Astrocyte (in vitro differentiated cells and primary cell): ENCODE data around the gene TOR1A. TPM values are rescaled to one million over a fixed set of nuclear protein-coding genes. Genes with fewer than 3 reads are reported as not detected.
A peak's percentile ranks its signal among the peaks of the same experiment; 100 is the strongest.

Source experiments
- DNase-seq: peaks from one replicate; pipeline ENCODE4 v3.0.0-alpha.2; 2010; ENCODE audit warnings: low read depth
- FAIRE-seq: peaks from 2 replicates; lab custom pipeline; 2011; peaks lifted over from hg19 to GRCh38; lab: Jason Lieb, UNC
- H2AFZ ChIP-seq: 2 replicates; pipeline ENCODE4 v1.6.0; 2012; ENCODE audit warnings: low read depth, low read length, inconsistent platforms
- H3K27ac ChIP-seq: 2 replicates; pipeline ENCODE4 v1.5.1; 2011; ENCODE audit warnings: low read depth, low read length, inconsistent platforms
- H3K27me3 ChIP-seq: 2 replicates; pipeline ENCODE4 v1.6.0; 2011; ENCODE audit warnings: low read length, inconsistent platforms; ENCODE audit not compliant: insufficient read depth
- H3K36me3 ChIP-seq: 2 replicates; pipeline ENCODE4 v1.5.1; 2011; ENCODE audit warnings: low read length, inconsistent platforms; ENCODE audit not compliant: insufficient read depth
- H3K4me1 ChIP-seq: 2 replicates; pipeline ENCODE4 v1.5.1; 2011; ENCODE audit warnings: low read length, inconsistent platforms; ENCODE audit not compliant: insufficient read depth
- H3K4me2 ChIP-seq: 2 replicates; pipeline ENCODE4 v1.6.0; 2012; ENCODE audit warnings: low read length, inconsistent platforms
- H3K4me3 ChIP-seq: 2 replicates; pipeline ENCODE4 v1.5.1; 2011; ENCODE audit warnings: low read depth, mild to moderate bottlenecking, low read length, inconsistent platforms; ENCODE audit not compliant: insufficient read depth
- H3K79me2 ChIP-seq: 2 replicates; pipeline ENCODE4 v1.6.0; 2012; ENCODE audit warnings: mild to moderate bottlenecking, low read length, inconsistent platforms; ENCODE audit not compliant: insufficient read depth
- H3K9ac ChIP-seq: 2 replicates; pipeline ENCODE4 v1.6.0; 2012; ENCODE audit warnings: mild to moderate bottlenecking, low read length, inconsistent platforms
- H3K9me3 ChIP-seq: 2 replicates; pipeline ENCODE4 v1.5.1; 2012; ENCODE audit warnings: low read depth, mild to moderate bottlenecking, low read length, inconsistent platforms; ENCODE audit not compliant: insufficient read depth
- H4K20me1 ChIP-seq: 2 replicates; pipeline ENCODE4 v1.6.0; 2012; ENCODE audit warnings: low read length, inconsistent platforms; ENCODE audit not compliant: insufficient read depth
- H3K27ac Mint-ChIP-seq: one replicate; pipeline ENCODE4 v1.8.0; 2021; ENCODE audit warnings: mild to moderate bottlenecking, mixed read lengths; ENCODE audit not compliant: unreplicated experiment
- H3K27me3 Mint-ChIP-seq: one replicate; pipeline ENCODE4 v1.8.0; 2021; ENCODE audit warnings: low read depth, mixed read lengths; ENCODE audit not compliant: unreplicated experiment
- H3K36me3 Mint-ChIP-seq: one replicate; pipeline ENCODE4 v1.8.0; 2021; ENCODE audit warnings: low read depth, mixed read lengths; ENCODE audit not compliant: unreplicated experiment
- H3K4me1 Mint-ChIP-seq: one replicate; pipeline ENCODE4 v1.8.0; 2021; ENCODE audit warnings: low read depth, mixed read lengths; ENCODE audit not compliant: unreplicated experiment
- H3K4me3 Mint-ChIP-seq: one replicate; pipeline ENCODE4 v1.8.0; 2021; ENCODE audit warnings: mild to moderate bottlenecking, moderate library complexity, mixed read lengths; ENCODE audit not compliant: unreplicated experiment
- H3K9me3 Mint-ChIP-seq: one replicate; pipeline ENCODE4 v1.8.0; 2021; ENCODE audit warnings: mild to moderate bottlenecking, mixed read lengths; ENCODE audit not compliant: unreplicated experiment
- EZH2 ChIP-seq: IDR thresholded peaks from 2 replicates; pipeline ENCODE4 v1.6.1; 2012; ENCODE audit warnings: mild to moderate bottlenecking, low read length, inconsistent platforms; ENCODE audit not compliant: insufficient read depth
- total RNA-seq: library from RNA; stranded (reverse); gene quantifications from 2 replicates; pipeline ENCODE4 v1.2.1, GENCODE V29; 2021
- TF ChIP-seq, protein P1 (sequence below): IDR thresholded peaks from 2 replicates; pipeline ENCODE4 v1.5.1; 2011; ENCODE audit warnings: low read depth, mild to moderate bottlenecking, inconsistent platforms, low read length, moderate library complexity; ENCODE audit not compliant: insufficient read depth

TOR1A gene
- total RNA-seq, 1 donor from 2014 or later, result 65.3 TPM

DNA sequence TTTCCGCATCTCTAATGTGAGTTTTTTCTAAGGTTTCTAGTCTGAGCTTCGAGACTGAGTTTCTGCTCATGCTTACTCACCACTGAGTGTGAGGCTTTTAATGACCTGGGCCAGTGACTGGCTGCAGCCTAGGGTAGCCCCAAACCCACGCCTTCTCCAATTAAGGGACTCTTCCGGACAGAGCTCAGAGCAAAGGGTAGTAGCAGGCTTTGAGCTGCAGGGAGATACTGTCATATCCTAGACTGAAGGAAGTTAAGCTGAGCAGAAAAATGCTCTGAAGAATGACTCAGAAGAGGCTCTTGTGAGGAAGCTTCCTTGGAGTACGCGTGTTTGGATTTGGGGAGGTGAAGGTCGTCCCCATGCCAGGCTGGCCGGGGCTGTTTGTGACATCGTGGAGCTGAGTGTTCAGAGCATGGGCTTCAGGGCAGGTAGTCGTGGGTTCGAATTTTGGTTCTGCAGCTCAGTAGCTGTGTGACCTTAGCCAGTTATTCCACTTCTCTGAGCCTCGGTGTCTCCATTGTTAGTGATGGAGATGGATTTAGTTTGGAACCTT is 14.8 kb upstream of the TOR1A start:
- FAIRE-seq (peak; percentile 39), DNase-seq (peak; percentile 89)
- no peak overlapping the region for H2AFZ ChIP-seq
- Mint-ChIP-seq H3K4me3 (peak overlapping the region; percentile 71), H3K36me3 (peaks cover 2% of the 10 kb centered on the region), H3K4me1 (peaks cover 26% of the 10 kb centered on the region), H3K27ac (peak overlapping the region; percentile 96), H3K9me3 (no peaks in the 10 kb centered on the region), H3K27me3 (no peaks in the 10 kb centered on the region)
- peak overlapping the region; percentile 55 for H3K4me2 ChIP-seq
- peak overlapping the region; percentile 19 for H3K27ac ChIP-seq
- peaks cover 26% of the 10 kb centered on the region for H4K20me1 ChIP-seq
- H3K36me3 ChIP-seq, result no peaks in the 10 kb centered on the region
- peaks cover 54% of the 10 kb centered on the region for H3K79me2 ChIP-seq
- no peak for TF ChIP-seq EZH2
- TF ChIP-seq, protein P1, sequence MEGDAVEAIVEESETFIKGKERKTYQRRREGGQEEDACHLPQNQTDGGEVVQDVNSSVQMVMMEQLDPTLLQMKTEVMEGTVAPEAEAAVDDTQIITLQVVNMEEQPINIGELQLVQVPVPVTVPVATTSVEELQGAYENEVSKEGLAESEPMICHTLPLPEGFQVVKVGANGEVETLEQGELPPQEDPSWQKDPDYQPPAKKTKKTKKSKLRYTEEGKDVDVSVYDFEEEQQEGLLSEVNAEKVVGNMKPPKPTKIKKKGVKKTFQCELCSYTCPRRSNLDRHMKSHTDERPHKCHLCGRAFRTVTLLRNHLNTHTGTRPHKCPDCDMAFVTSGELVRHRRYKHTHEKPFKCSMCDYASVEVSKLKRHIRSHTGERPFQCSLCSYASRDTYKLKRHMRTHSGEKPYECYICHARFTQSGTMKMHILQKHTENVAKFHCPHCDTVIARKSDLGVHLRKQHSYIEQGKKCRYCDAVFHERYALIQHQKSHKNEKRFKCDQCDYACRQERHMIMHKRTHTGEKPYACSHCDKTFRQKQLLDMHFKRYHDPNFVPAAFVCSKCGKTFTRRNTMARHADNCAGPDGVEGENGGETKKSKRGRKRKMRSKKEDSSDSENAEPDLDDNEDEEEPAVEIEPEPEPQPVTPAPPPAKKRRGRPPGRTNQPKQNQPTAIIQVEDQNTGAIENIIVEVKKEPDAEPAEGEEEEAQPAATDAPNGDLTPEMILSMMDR, result no peak
- no peak overlapping the region for H3K9ac ChIP-seq
- H3K9me3 ChIP-seq, result no peaks in the 10 kb centered on the region
- H3K27me3 ChIP-seq, result no peaks in the 10 kb centered on the region
- H3K4me1 ChIP-seq, result peaks cover 20% of the 10 kb centered on the region
- no peak overlapping the region for H3K4me3 ChIP-seq

DNA sequence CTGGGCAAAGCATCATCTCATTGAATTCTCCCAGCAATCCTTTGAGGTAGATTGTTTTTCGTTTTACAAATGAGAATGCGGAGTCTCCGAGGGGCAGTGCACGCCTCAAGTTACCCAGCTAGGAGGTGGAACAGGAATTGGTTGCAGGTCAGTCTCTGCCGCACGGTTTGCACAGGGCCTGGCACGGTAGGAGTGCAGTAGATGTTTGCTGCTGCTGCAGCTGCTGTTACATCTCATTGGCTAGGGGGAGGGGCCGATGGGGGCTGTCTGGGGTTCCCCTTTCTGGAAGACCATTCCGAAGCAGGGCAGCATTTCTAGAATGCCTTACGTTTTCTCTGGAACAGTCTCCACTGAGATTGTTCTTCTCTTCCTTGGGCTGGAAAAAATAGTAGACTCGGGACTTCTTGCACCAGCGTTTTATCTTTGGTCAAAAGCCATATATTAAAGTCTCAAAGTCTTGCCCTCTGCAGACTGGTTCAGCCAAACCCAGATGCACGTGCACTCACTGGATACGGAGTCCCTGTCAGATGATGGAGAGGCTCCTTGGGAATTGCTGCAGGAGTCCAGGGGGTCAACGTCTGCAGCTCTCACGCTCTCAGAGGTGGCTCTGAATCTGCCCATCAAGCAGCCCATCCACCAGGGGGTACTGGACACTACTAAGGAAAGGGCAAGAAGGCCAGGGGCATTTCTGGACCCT is 12.5 kb upstream of the TOR1A start:
- Histone ChIP-seq H3K4me1 (peaks cover 20% of the 10 kb centered on the region), H3K4me2 (peak overlapping the region; percentile 89), H4K20me1 (peaks cover 23% of the 10 kb centered on the region), H3K9ac (peak overlapping the region; percentile 87), H2AFZ (no peak overlapping the region), H3K36me3 (peaks cover 5% of the 10 kb centered on the region), H3K9me3 (no peaks in the 10 kb centered on the region), H3K79me2 (peaks cover 53% of the 10 kb centered on the region), H3K4me3 (peak overlapping the region; percentile 91), H3K27ac (no peak overlapping the region), H3K27me3 (no peaks in the 10 kb centered on the region)
- Mint-ChIP-seq H3K27me3 (no peaks in the 10 kb centered on the region), H3K4me3 (peak overlapping the region; percentile 89), H3K9me3 (no peaks in the 10 kb centered on the region), H3K4me1 (peaks cover 26% of the 10 kb centered on the region), H3K27ac (peak overlapping the region; percentile 86), H3K36me3 (peaks cover 2% of the 10 kb centered on the region)
- TF ChIP-seq, protein P1, result no peak
- TF ChIP-seq EZH2, result no peak
- FAIRE-seq (no peak), DNase-seq (no peak)

DNA sequence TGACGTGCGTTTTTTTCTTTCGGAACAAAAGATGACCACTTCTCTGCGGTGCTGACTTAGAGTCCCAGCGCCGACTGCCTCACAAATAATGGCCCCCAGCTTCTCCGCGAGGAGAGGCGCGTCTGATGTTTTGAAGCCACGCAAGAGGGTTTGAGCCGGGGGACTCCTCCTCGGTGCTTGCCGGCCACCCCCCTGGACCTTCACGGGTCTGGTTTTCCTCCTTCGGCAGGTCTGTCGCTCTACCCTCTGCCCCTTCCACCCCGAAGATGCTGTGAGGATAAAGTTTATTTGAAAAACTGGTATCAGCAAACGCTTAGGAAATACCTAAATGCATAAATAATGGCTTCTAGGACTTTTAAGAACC is 11.9 kb upstream of the TOR1A start:
- DNase-seq, result peak; percentile 25

More for the DNA sequence above, 11.9 kb upstream of the TOR1A start:
- FAIRE-seq, result no peak
- Histone ChIP-seq H3K4me2 (peak overlapping the region; percentile 89), H3K9ac (peak overlapping the region; percentile 87), H4K20me1 (peaks cover 22% of the 10 kb centered on the region), H3K27me3 (no peaks in the 10 kb centered on the region), H3K36me3 (peaks cover 9% of the 10 kb centered on the region), H2AFZ (peak overlapping the region; percentile 59), H3K4me3 (peak overlapping the region; percentile 91), H3K79me2 (peaks cover 48% of the 10 kb centered on the region), H3K9me3 (no peaks in the 10 kb centered on the region), H3K27ac (peak overlapping the region; percentile 34), H3K4me1 (peaks cover 20% of the 10 kb centered on the region)
- Mint-ChIP-seq H3K27ac (peak overlapping the region; percentile 86), H3K27me3 (no peaks in the 10 kb centered on the region), H3K9me3 (no peaks in the 10 kb centered on the region), H3K4me3 (peak overlapping the region; percentile 89), H3K4me1 (peaks cover 26% of the 10 kb centered on the region), H3K36me3 (peaks cover 4% of the 10 kb centered on the region)
- TF ChIP-seq EZH2, result no peak
- TF ChIP-seq, protein P1, result no peak
